AG09319 (cell line): ENCODE measurements around the gene JARID2.

Source experiments
- DNase-seq: peaks from one replicate; pipeline ENCODE4 v3.0.0-alpha.2; 2010; ENCODE audit warnings: low read depth; ENCODE audit errors: extremely low read depth
- CTCF ChIP-seq: IDR thresholded peaks from 2 replicates; pipeline ENCODE4 v1.5.1; 2011; ENCODE audit warnings: low read depth, mild to moderate bottlenecking, inconsistent platforms, low read length, moderate library complexity

The JARID2 gene

GRCh38 chr6:15403094-15403755 lies 157.4 kb downstream of the JARID2 start:
- TF ChIP-seq CTCF, result no peak

GRCh38 chr6:15404685-15404980 lies 158.8 kb downstream of the JARID2 start:
- DNase-seq, result no peak
- TF ChIP-seq CTCF, result no peak

More at GRCh38 chr6:15403094-15403755, 157.4 kb downstream of the JARID2 start:
- no peak for DNase-seq

GRCh38 chr6:15405129-15406068 lies 159.5 kb downstream of the JARID2 start:
- no peak for TF ChIP-seq CTCF
- DNase-seq, result no peak

GRCh38 chr6:15406452-15406851 lies 160.6 kb downstream of the JARID2 start:
- DNase-seq, result no peak
- no peak for TF ChIP-seq CTCF

- no peak for TF ChIP-seq CTCF
- DNase-seq, result no peak
These were observed 162.1 kb downstream of the JARID2 start for GRCh38 chr6:15408008-15408407.

- no peak for DNase-seq
- TF ChIP-seq CTCF, result no peak
These were observed 162.9 kb downstream of the JARID2 start for GRCh38 chr6:15408758-15409157.

- DNase-seq, result no peak
- no peak for TF ChIP-seq CTCF
These were observed 163.6 kb downstream of the JARID2 start for GRCh38 chr6:15409301-15410125.
